Uterus (tissue), 2 donors: ENCODE results near the gene MORN3.

Experiments
- CTCF ChIP-seq, 4 experiments: fragments of 200-600 bp in 2 of 4; fragments of 450-650 bp in 2 of 4; sonication (generic) in 2 of 4; IDR thresholded peaks; one replicate each; pipeline ENCODE4 v1.5.1; 2016 to 2019; ENCODE audit warnings: antibody characterized with exemption in 4 of 4, mild to moderate bottlenecking in 2 of 4, moderate library complexity in 1 of 4
- POLR2A ChIP-seq, 2 donors: fragments of 450-650 bp; IDR thresholded peaks; one replicate each; pipeline ENCODE4 v1.6.1; 2016; ENCODE audit warnings: antibody characterized with exemption in 2 of 2, mild to moderate bottlenecking in 1 of 2, moderate library complexity in 1 of 2

DNA sequence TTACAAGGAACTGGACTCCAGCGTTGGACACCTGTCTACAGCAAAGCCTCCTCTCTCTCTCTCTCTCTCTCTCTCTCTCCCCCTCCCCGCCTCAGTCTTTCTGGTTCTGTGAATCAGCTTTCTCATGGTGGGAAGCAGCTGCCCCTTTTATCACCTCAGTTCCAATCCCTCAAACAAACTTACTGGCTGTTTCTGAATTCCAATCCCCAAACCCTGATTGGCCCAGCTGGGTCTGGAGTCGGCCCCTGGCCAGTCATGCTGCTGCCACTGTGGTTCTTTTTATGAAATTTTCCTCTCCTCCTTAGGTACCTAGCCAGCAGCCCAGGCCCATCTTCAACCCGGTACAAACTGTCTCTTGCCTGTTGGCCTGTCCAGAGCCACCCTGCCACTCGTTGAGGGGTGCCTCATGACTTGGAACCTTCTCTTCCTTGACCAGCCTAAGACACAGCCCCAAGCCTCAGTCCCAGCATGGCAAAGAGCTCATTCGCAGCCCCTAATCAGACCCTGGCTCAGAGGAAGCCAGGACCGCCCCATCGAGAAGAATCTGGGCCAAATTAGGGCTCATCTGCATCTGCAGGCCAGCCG lies 9.4 kb upstream of the MORN3 start:
- no peak for TF ChIP-seq POLR2A (IDR thresholded peaks at IDR 0.05)
- TF ChIP-seq CTCF (IDR thresholded peaks at IDR 0.05) = no peak
